ENCODE data around the gene TP53AIP1. TPM values are rescaled to one million over a fixed set of nuclear protein-coding genes. Genes with fewer than 3 reads are reported as not detected.

Gene TP53AIP1
- total and polyA plus RNA-seq, 2 of the 8 experiments (the other 6 are each of a cell fraction or from before 2014, with no cell fraction given), result 0.03 TPM; not detected in 1

- TF ChIP-seq CHD7 (IDR thresholded peaks at IDR 0.05; ENCODE audit: insufficient replicate concordance, low read length) (no peak), CREB1 (IDR thresholded peaks at IDR 0.05) (no peak), POU5F1 (IDR thresholded peaks at IDR 0.05; ENCODE audit: low read depth, low read length) (no peak)
These were observed 7.7 kb downstream of the TP53AIP1 start (continued) for GRCh38 chr11:128934926-128935325.

Data from H1 (cell line).